ENCODE data around the gene GPA33.

GPA33 gene, protein sequence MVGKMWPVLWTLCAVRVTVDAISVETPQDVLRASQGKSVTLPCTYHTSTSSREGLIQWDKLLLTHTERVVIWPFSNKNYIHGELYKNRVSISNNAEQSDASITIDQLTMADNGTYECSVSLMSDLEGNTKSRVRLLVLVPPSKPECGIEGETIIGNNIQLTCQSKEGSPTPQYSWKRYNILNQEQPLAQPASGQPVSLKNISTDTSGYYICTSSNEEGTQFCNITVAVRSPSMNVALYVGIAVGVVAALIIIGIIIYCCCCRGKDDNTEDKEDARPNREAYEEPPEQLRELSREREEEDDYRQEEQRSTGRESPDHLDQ

DNA sequence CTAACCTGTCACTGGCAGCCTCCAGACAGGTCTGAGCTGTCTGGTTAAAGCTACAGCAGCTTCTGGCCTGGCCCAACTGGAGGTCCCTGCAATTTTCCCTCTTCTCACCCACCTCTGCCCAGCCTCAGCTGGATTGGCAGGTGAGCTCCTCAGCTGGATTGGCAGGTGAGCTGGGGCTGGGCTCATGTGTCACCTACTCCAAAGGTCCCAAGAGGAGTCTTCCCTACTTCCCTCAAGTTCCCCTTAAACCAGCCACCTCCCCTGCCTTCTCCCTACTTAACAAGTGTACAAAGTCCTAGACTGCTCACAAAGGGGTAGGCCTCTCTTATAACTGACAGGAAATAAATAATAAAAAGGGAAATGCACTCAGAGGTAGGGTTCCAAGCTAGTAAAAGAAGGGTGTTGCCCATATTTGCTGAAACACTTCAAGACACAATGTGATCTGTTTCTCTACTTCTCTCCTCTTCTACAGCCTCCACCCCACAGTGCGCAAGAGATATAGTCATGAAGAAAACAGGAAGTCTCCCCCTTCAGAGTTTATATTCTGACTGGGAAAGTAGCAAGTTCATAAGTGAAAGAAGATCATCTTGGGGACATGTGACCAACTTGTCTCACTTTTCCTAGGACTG is at the start of gene GPA33:
TSS of gene GPA33 (minus strand) at position 64 of the 629 bp plus-strand sequence. CDS start 90 bp downstream, outside the sequence.
- peak within 1 kb of the TSS in 8 of 21 experiments; percentile 11 to 79 (median 62) for H3K27ac ChIP-seq
- no peak within 1 kb of the TSS for H3K4me3 ChIP-seq

GRCh38 chr1:167138703-167139102 is 48.5 kb upstream of the GPA33 start:
- H3K27ac ChIP-seq, result no peak overlapping the region

GRCh38 chr1:167137793-167138510 is 47.8 kb upstream of the GPA33 start:
- H3K27ac ChIP-seq, result no peak overlapping the region
- H3K4me3 ChIP-seq, result no peak overlapping the region

More at GRCh38 chr1:167138703-167139102, 48.5 kb upstream of the GPA33 start:
- no peak overlapping the region for H3K4me3 ChIP-seq

DNA sequence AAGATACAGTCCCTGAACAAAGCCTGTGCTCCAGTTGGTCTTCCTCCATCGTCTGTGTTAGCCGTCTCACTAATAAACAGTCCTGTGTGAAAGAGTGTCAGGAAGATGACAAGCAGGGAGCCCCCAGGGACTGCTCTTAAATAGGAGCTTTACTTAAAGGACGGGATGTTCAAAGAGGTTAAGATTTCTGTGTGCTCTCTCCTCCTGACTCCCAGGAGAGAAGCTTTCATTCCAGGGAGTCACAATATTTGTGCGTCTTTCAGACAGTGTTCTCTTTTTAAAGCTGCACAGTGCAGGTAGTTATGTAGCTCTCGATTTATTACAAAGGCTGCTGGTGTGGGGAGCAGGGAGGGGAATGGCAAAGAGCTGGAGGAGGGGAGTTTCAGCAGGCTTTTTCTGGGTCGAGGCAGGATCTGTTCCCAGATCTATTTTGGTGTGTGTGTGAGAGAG is 47.2 kb upstream of the GPA33 start:
- H3K27ac ChIP-seq, result no peak overlapping the region
- H3K4me3 ChIP-seq, result no peak overlapping the region

GRCh38 chr1:167136806-167137205 is 46.6 kb upstream of the GPA33 start:
- Histone ChIP-seq H3K4me3 (no peak overlapping the region), H3K27ac (peak overlapping the region in 1 of 21 experiments; percentile 17)

DNA sequence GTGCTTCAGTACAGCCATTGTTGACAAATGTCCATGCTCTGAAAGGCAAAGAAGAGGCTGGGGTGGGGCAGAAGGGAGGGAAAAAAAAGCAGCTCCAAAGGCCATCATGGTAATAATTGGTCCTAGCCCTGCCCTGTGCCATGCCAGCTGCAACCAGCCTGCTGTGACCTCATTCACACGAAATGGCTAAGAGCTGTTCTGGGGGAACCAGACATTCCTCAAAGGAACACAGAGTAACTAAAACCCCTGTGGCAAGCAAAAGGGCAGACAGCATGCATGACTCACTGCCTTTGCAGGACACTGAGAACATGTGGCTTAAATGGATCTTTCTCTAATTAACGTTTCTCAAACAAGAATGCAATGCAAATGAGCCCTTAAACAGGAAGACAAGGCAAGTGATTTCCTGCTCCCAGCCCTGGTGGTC is 46.0 kb upstream of the GPA33 start:
- H3K4me3 ChIP-seq, result no peak overlapping the region
- peak overlapping the region in 1 of 21 experiments; percentile 48 for H3K27ac ChIP-seq

DNA sequence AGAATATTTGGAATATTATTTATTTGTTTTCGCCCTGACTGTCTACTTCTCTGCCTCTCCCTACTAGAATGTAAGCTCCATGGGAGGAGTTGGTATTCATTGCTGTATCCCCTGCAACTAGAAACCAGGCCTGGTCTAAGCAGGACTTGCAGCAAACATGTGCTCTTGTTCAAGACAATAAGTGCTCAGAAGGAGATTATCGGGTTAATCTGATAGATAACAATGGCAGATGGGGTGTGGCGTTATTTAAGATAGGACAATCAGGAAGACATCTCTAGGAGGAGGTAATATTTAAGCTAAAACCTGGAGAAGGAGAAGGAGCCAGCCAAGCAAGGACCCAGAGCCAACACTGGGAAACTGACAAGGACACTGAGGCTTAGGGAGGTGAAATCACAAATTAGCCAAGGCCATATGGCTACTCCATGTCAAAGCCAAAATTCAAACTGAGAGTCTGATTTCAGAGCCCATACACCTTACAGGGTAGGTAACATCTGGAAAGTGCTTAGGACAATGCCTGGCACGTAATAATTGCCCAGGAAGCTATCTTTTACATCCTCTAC is 45.2 kb upstream of the GPA33 start:
- peak overlapping the region in 2 of 21 experiments; percentile 26 to 48 for H3K27ac ChIP-seq
- no peak overlapping the region for H3K4me3 ChIP-seq

GRCh38 chr1:167132301-167133010 is 42.3 kb upstream of the GPA33 start:
- Histone ChIP-seq H3K4me3 (no peak overlapping the region), H3K27ac (no peak overlapping the region)

- no peak overlapping the region for H3K27ac ChIP-seq
- no peak overlapping the region for H3K4me3 ChIP-seq
These were observed 40.8 kb upstream of the GPA33 start for GRCh38 chr1:167130829-167131510.

DNA sequence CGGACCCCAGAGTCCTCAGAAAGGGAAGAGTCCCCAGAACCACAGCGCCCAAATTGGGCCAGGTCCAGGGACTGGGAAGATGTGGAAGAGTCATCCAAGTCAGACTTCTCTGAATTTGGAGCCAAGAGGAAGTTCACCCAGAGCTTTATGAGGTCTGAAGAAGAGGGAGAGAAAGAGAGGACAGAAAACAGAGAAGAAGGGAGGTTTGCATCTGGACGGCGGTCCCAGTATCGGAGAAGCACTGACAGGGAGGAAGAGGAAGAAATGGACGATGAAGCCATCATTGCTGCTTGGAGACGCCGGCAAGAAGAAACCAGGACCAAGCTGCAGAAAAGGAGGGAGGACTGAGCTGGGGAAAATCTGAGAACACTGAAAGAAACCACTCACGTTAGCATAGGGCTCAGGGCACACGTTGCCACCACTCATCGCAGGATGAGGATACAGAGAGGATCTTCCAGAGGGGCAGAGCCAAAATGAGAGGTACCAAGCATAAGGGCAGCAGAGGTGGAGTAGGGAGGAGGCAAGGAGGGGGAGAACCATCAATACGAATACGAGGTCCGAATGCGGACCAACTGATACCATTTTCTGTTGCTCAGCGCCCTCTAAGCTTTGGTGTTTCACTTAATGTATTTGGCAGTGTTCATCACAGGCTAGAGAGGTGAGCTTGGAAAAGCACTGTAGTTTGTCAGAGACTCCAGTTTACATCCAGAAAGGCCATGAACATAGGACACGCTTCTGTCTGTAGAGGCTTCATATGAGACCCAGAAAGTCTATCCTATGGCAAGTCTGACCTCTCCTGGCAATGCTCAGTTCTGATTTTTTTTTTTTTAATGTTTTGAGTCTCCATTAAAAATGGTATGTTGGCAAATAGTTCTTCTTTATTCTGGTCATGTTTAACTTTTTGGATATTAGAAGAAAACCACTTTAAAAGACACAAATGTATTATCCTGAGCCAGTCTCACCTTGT is 38.4 kb upstream of the GPA33 start:
- no peak overlapping the region for H3K27ac ChIP-seq
- no peak overlapping the region for H3K4me3 ChIP-seq

DNA sequence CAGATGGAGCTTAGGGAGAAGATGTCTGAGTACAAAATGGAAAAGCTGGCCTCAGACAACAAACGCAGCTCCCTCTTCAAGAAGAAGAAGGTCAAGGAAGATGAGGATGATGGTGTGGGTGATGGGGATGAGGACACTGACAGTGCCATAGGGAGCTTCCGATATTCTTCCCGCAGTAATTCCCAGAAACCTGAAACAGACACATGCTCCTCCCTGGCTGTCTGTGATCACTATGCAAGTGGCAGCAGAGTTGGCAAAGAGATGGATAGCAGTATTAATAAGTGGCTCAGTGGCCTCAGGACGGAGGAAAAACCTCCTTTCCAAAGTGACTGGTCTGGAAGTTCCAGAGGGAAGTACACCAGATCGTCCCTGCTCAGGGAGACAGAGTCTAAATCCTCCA is 37.5 kb upstream of the GPA33 start:
- Histone ChIP-seq H3K27ac (no peak overlapping the region), H3K4me3 (no peak overlapping the region)

GRCh38 chr1:167127236-167127635 is 37.1 kb upstream of the GPA33 start:
- no peak overlapping the region for H3K27ac ChIP-seq
- no peak overlapping the region for H3K4me3 ChIP-seq

GRCh38 chr1:167126811-167127210 is 36.6 kb upstream of the GPA33 start:
- no peak overlapping the region for H3K4me3 ChIP-seq

DNA sequence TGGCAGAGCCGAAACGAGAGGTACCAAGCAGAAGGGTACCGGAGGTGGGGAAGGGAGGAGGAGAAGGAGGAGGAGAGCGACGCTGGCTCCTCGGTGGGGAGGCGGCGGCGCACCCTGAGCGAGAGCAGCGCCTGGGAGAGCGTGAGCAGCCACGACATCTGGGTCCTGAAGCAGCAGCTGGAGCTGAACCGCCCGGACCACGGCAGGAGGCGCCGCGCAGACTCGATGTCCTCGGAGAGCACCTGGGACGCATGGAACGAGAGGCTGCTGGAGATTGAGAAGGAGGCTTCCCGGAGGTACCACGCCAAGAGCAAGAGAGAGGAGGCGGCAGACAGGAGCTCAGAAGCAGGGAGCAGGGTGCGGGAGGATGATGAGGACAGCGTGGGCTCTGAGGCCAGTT is 36.1 kb upstream of the GPA33 start:
- Histone ChIP-seq H3K27ac (no peak overlapping the region), H3K4me3 (no peak overlapping the region)

More at GRCh38 chr1:167126811-167127210, 36.6 kb upstream of the GPA33 start:
- no peak overlapping the region for H3K27ac ChIP-seq

DNA sequence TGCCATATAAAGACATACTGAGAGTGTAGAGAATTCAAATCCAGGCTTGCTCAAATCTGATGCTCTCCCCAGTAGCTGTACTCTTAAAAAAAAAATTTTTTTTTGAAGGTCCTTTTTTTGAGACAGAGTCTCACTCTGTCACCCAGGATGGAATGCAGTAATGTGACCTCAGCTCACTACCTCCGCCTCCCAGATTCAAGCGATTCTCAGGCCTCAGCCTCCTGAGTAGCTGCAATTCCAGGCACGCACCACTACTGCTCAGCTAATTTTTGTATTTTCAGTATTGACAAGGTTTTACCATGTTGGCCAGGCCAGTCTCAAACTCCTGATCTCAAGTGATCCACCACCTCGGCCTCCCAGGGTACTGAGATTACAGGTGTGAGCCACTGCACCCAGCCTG is 32.4 kb upstream of the GPA33 start:
- no peak overlapping the region for H3K4me3 ChIP-seq
- H3K27ac ChIP-seq, result no peak overlapping the region

GRCh38 chr1:167122121-167122480 is 31.9 kb upstream of the GPA33 start:
- no peak overlapping the region for H3K27ac ChIP-seq

GRCh38 chr1:167121375-167122120 is 31.4 kb upstream of the GPA33 start:
- Histone ChIP-seq H3K4me3 (peak overlapping the region in 5 of 7 experiments; percentile 2 to 35 (median 20)), H3K27ac (no peak overlapping the region)

More at GRCh38 chr1:167122121-167122480, 31.9 kb upstream of the GPA33 start:
- no peak overlapping the region for H3K4me3 ChIP-seq

Measured in skin epidermis (tissue), 12 donors.